HEK293 (cell line): Measurements from ENCODE around the gene SEMA6D.
A peak's percentile ranks its signal among the peaks of the same experiment; 100 is the strongest.

Source experiments
- HOXC10 ChIP-seq: sonication (generic); formaldehyde crosslinking; IDR thresholded peaks from 2 replicates; pipeline ENCODE4 v1.8.1; 2023; ENCODE audit warnings: mild to moderate bottlenecking, missing genetic modification reagents
- KLF9 ChIP-seq: fragments of 450-650 bp; formaldehyde crosslinking; IDR thresholded peaks from 2 replicates; pipeline ENCODE4 v1.5.1; 2016; ENCODE audit warnings: missing biosample characterization, missing genetic modification characterization, low read depth
- OSR2 ChIP-seq: fragments of 450-650 bp; formaldehyde crosslinking; IDR thresholded peaks from 2 replicates; pipeline ENCODE4 v1.5.1; 2016; ENCODE audit warnings: missing biosample characterization, missing genetic modification characterization
- PRDM4 ChIP-seq: fragments of 450-650 bp; formaldehyde crosslinking; IDR thresholded peaks from 2 replicates; pipeline ENCODE4 v1.5.1; 2017; ENCODE audit warnings: missing biosample characterization, missing genetic modification characterization
- SP2 ChIP-seq: fragments of 450-650 bp; formaldehyde crosslinking; IDR thresholded peaks from 2 replicates; pipeline ENCODE4 v1.5.1; 2016; ENCODE audit warnings: missing biosample characterization, missing genetic modification characterization
- WT1 ChIP-seq: fragments of 450-650 bp; formaldehyde crosslinking; IDR thresholded peaks from 2 replicates; pipeline ENCODE4 v1.5.1; 2016; ENCODE audit warnings: missing biosample characterization, missing genetic modification characterization
- ZBTB1 ChIP-seq: fragments of 450-650 bp; formaldehyde crosslinking; IDR thresholded peaks from 2 replicates; pipeline ENCODE4 v1.5.1; 2016; ENCODE audit warnings: missing biosample characterization, missing genetic modification characterization
- ZNF133 ChIP-seq: fragments of 450-650 bp; formaldehyde crosslinking; IDR thresholded peaks from 2 replicates; pipeline ENCODE4 v1.5.1; 2016; ENCODE audit warnings: missing biosample characterization, missing genetic modification characterization
- ZNF155 ChIP-seq: fragments of 450-650 bp; formaldehyde crosslinking; IDR thresholded peaks from 2 replicates; pipeline ENCODE4 v1.5.1; 2016; ENCODE audit warnings: missing biosample characterization, missing genetic modification characterization
- ZNF174 ChIP-seq: fragments of 450-650 bp; formaldehyde crosslinking; IDR thresholded peaks from 2 replicates; pipeline ENCODE4 v1.5.0; 2017; ENCODE audit warnings: missing biosample characterization, mild to moderate bottlenecking, missing genetic modification characterization
- ZNF202 ChIP-seq: fragments of 450-650 bp; formaldehyde crosslinking; IDR thresholded peaks from 2 replicates; pipeline ENCODE4 v1.5.1; 2016; ENCODE audit warnings: missing biosample characterization, missing genetic modification characterization, borderline replicate concordance
- ZNF274 ChIP-seq, 2 experiments: fragments of 200-500 bp in 1 of 2; fragments of 450-650 bp in 1 of 2; sonication (Bioruptor generic) in 1 of 2; formaldehyde crosslinking in 1 of 2; IDR thresholded peaks; 2 replicates each; pipeline versions ENCODE4 v1.5.1 to v1.6.1; 2014 to 2016; ENCODE audit warnings: borderline replicate concordance in 1 of 2, inconsistent platforms in 1 of 2, low read length in 1 of 2, missing biosample characterization in 1 of 2, missing genetic modification characterization in 1 of 2
- ZNF335 ChIP-seq: fragments of 450-650 bp; formaldehyde crosslinking; conservative IDR thresholded peaks from 2 replicates; pipeline ENCODE4 v1.5.1; 2016; ENCODE audit warnings: missing biosample characterization, missing genetic modification characterization
- ZNF513 ChIP-seq: fragments of 450-650 bp; IDR thresholded peaks from 2 replicates; pipeline ENCODE4 v1.5.1; 2018; ENCODE audit warnings: missing biosample characterization, missing genetic modification characterization
- ZNF561 ChIP-seq: fragments of 450-650 bp; IDR thresholded peaks from 2 replicates; pipeline ENCODE4 v1.5.1; 2018; ENCODE audit warnings: missing biosample characterization, missing genetic modification characterization, borderline replicate concordance
- ZSCAN18 ChIP-seq: fragments of 450-650 bp; formaldehyde crosslinking; IDR thresholded peaks from 2 replicates; pipeline ENCODE4 v1.5.1; 2016; ENCODE audit warnings: missing biosample characterization, missing genetic modification characterization
- ZSCAN23 ChIP-seq: fragments of 450-650 bp; formaldehyde crosslinking; IDR thresholded peaks from 2 replicates; pipeline ENCODE4 v1.5.1; 2016; ENCODE audit warnings: missing biosample characterization, missing genetic modification characterization
- TF ChIP-seq, protein P1 (sequence below): fragments of 450-650 bp; IDR thresholded peaks from 2 replicates; pipeline ENCODE4 v1.5.1; 2018; ENCODE audit warnings: missing biosample characterization, mild to moderate bottlenecking, missing genetic modification characterization
- TF ChIP-seq, protein P2 (sequence below): fragments of 450-650 bp; formaldehyde crosslinking; IDR thresholded peaks from 2 replicates; pipeline ENCODE4 v1.5.1; 2016; ENCODE audit warnings: missing biosample characterization, missing genetic modification characterization, borderline replicate concordance

The SEMA6D gene

DNA sequence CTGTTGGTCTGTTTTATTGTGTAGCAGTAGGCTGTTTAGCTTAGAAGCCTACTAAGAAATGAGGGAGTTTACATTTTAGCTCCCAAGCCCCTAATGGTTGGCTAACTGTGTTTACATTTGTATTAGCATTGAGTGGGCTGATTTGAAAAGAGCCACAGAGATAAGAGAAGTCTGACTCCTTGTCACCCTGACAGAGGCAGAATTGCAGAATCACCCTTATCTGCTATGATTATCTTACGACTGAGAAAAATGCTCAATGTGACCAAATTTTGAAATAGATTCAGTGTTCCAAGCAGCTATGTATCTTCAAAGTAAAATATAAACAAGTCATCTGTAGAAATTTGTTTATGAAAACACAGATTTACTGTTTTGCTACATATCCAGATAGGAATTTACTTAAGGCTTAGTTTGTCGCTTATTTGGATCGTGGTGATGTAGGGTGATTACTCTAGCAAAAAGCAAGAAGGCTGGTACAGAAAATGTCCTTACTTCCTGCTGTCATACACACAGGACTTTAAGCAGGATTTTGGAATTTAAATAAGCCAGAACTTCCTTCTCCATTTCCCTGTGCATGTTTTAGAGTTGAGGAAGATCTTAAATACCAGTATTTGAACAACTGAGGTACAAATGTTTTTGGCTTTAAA lies 19.0 kb downstream of the SEMA6D start (continued):
- TF ChIP-seq ZNF174 (no peak), SP2 (tag by site-specific recombination) (no peak), ZSCAN23 (no peak), KLF9 (tag by site-specific recombination) (no peak), ZNF274 (IDR thresholded peaks at IDR 0.05; ENCODE audit: low read length) (no peak), ZNF274 (tag by site-specific recombination; IDR thresholded peaks at IDR 0.05; ENCODE audit: borderline replicate concordance) (no peak), ZNF133 (tag by site-specific recombination) (no peak), ZNF335 (tag by site-specific recombination) (peak; percentile 38; the same call in 1 of the 2 replicates), OSR2 (tag by site-specific recombination) (peak; percentile 55; the same call in 1 of the 2 replicates), ZNF561 (tag by site-specific recombination) (no peak), ZNF155 (no peak), ZSCAN18 (tag by site-specific recombination) (no peak), ZNF513 (tag by site-specific recombination) (no peak), ZBTB1 (tag by site-specific recombination) (no peak), PRDM4 (tag by site-specific recombination) (no peak), ZNF202 (no peak), WT1 (tag by site-specific recombination) (peak; percentile 48), HOXC10 (CRISPR knock-in tag) (no peak)
- TF ChIP-seq, protein P1, sequence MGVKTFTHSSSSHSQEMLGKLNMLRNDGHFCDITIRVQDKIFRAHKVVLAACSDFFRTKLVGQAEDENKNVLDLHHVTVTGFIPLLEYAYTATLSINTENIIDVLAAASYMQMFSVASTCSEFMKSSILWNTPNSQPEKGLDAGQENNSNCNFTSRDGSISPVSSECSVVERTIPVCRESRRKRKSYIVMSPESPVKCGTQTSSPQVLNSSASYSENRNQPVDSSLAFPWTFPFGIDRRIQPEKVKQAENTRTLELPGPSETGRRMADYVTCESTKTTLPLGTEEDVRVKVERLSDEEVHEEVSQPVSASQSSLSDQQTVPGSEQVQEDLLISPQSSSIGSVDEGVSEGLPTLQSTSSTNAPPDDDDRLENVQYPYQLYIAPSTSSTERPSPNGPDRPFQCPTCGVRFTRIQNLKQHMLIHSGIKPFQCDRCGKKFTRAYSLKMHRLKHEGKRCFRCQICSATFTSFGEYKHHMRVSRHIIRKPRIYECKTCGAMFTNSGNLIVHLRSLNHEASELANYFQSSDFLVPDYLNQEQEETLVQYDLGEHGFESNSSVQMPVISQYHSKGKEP: no peak
- TF ChIP-seq, protein P2, sequence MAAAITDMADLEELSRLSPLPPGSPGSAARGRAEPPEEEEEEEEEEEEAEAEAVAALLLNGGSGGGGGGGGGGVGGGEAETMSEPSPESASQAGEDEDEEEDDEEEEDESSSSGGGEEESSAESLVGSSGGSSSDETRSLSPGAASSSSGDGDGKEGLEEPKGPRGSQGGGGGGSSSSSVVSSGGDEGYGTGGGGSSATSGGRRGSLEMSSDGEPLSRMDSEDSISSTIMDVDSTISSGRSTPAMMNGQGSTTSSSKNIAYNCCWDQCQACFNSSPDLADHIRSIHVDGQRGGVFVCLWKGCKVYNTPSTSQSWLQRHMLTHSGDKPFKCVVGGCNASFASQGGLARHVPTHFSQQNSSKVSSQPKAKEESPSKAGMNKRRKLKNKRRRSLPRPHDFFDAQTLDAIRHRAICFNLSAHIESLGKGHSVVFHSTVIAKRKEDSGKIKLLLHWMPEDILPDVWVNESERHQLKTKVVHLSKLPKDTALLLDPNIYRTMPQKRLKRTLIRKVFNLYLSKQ (tag by site-specific recombination): no peak
